H7 (cell line): ENCODE data around the gene CCDC66. TPM values are rescaled to one million over a fixed set of nuclear protein-coding genes. Genes with fewer than 3 reads are reported as not detected.

Experiments used
- DNase-seq: peaks from one replicate; pipeline ENCODE4 v3.0.0; 2012
- H3K27me3 ChIP-seq: 2 replicates; pipeline ENCODE4 v1.6.0; 2011; ENCODE audit warnings: mild to moderate bottlenecking, low read length; ENCODE audit not compliant: control insufficient read depth, insufficient read depth
- H3K36me3 ChIP-seq: replicated peaks from 2 replicates; pipeline ENCODE4 v1.5.1; 2011; ENCODE audit warnings: low read length; ENCODE audit not compliant: control insufficient read depth, insufficient read depth
- H3K4me3 ChIP-seq: 2 replicates; pipeline ENCODE4 v1.5.1; 2011; ENCODE audit warnings: low read depth, mild to moderate bottlenecking, control low read depth, low read length, moderate library complexity; ENCODE audit not compliant: insufficient read depth
- total RNA-seq: library from RNA; depleted of rRNA; stranded (reverse); fragments of >200 nt; shearing (Covaris generic); gene quantifications from 2 replicates; pipeline ENCODE4 v1.2.3, GENCODE V29; 2014; rRNA removed

CCDC66 gene
- total RNA-seq, 1 experiment from 2014 or later = 13.2 TPM

DNA sequence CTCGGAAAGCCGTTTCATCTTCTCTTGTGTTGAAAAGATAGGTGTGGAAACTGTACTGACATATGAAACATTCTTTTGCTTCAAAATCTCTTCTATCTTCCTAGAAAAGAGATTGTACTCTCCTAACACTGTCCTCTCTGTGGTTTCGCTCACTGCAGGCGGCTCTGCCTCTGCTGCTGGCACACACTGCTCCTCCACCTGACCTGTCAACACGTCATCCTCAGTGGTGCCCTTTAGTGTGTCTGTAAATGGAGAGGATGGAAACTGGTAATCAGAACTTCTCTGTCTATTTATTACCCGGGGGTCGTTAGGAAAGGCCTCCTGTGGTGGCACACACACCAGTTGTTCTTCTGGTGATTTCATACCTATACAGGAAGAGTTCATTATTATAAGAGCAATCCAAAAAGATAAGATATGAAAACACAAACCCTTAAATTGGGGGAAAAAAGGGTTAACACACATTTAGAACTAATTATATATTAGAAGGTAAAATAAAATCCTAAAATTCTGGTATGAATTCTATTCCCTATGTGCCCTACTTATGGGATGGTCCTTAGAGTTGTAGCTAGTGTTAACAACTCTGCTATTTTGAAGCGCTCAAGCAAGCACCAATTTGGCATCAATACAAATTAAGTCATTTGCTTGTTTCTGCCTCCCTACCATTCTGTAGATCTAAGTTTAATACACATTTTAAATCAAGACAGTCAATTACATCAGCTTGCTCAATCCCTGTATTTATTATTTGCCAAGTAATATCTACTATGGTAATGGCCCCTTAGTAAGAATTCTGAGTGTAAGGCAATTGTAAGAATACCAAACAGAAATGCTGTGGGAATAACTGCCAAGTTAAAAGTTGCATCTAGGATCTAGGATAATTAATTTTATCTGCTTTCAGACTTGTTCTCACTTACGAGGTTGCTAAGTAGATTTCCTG, 76.9 kb downstream of the CCDC66 start:
- Histone ChIP-seq H3K4me3 (no peak overlapping the region), H3K27me3 (no peaks in the 10 kb centered on the region), H3K36me3 (peaks cover 6% of the 10 kb centered on the region)
- no peak for DNase-seq

DNA sequence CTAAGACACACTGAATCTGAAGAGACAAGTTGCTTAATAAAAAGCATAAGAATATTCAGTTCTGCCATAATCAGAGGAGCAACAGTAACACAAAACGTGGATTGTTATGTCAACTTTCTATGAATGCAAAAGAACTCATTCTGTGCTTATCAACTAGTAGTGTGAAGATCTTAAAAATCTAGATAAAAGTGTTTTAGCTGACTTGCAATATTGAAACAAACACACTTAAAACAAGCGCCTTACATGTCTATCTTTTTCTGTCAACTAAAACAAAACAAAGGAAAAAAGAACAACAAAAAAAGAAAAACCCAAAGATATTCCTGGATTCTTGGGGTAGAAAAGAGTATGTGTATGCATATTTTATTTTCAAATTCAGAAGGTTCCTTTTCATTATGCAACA, 88.4 kb downstream of the CCDC66 start:
- H3K27me3 ChIP-seq = no peaks in the 10 kb centered on the region
- no peak for DNase-seq
- H3K4me3 ChIP-seq = no peak overlapping the region
- peaks cover 9% of the 10 kb centered on the region for H3K36me3 ChIP-seq

DNA sequence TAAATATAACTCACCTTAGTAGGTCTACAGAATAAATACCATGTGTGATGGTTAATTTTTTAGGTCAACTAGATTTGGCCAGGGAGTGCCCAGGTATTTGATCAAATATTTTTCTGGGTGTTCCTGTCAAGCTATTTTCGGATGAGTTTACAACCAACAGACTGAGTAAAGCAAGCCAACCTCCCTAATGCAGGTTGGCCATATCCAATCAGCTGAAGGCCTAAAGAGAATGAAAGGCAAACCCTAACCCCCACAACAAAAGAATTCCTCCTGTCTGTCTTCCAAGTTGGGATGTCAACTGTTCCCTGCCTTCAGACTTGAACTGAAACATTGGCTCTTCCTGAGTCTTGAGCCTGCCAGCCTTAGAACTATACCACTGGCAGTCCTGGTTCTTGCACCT, 97.5 kb downstream of the CCDC66 start:
- H3K27me3 ChIP-seq = no peaks in the 10 kb centered on the region
- H3K36me3 ChIP-seq = peaks cover 5% of the 10 kb centered on the region
- DNase-seq = peak; percentile 6
- no peak overlapping the region for H3K4me3 ChIP-seq

DNA sequence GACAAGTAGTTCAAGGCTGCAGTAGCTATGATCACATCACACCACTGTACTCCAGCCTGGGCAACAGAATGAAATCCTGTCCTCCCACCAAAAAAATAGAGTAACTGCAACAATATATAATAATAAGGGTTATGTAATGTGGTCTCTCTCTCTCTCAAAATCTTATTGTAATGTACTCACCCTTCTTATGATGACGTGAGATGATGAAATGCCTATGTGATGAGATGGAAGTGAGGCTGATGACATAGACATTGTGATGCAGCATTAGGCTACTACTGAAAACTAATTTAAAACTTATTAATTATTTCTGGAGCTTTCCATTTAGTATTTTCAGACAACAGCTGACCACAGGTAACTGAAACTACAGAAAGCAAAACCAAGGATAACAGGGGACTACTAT, 98.7 kb downstream of the CCDC66 start:
- H3K36me3 ChIP-seq = peaks cover 5% of the 10 kb centered on the region
- no peak overlapping the region for H3K4me3 ChIP-seq
- DNase-seq = no peak
- H3K27me3 ChIP-seq = no peaks in the 10 kb centered on the region

DNA sequence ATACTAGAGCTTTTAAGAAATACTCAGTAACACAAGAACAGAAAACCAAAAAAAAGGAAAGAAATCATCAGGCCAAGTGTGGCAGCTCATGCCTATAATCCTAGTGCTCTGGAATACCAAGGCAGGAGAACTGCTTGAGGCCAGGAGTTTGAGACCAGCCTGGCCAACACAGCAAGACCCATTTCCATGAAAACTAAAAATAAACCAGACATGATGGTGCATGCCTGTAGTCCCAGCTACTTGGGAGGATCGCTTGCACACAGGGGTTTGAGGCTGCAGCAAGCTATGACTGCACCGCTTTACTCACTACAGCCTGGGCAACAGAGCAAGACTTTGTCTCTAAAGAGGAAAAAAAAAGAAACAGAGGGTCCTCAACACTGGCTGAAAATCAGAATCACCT, 107.8 kb downstream of the CCDC66 start:
- H3K27me3 ChIP-seq = no peaks in the 10 kb centered on the region
- DNase-seq = no peak
- peaks cover 5% of the 10 kb centered on the region; the same call in 1 of the 2 replicates for H3K36me3 ChIP-seq
- H3K4me3 ChIP-seq = no peak overlapping the region

DNA sequence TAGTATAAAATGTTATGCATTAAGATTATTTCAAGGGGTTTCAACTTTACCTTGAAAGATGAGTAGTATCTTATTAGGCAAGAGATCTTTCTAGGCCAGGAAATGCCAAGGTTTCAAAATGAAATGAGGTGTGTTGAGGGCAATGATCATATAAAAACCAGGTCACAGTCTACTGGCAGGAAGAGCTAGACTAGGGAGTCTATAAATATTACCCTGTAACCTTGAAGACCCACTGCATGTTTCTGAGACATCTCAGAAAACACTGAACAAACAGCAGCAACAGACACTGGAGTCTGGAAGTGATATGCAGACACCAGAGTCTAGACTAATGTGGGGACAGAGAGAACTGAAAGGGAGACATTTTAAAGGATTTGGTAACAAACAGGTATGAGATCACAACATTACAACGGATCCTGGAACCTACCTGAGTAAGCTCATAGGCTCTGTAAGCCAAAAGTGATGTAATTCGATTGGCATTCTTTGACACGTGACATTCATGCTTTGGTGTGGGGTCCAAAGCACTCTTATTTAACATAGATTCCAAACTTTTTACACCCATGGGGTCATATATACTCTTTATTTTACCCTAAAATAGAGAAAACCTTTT, 111.1 kb downstream of the CCDC66 start:
- Histone ChIP-seq H3K4me3 (no peak overlapping the region), H3K27me3 (no peaks in the 10 kb centered on the region), H3K36me3 (peaks cover 5% of the 10 kb centered on the region)
- DNase-seq = no peak

Other genes starting within 250 kb of the CCDC66 start
- 2.4 and 7.9 TPM in 2 replicates for gene ERC2, start 88.7 kb upstream of the CCDC66 start, total RNA-seq
- gene TASOR, start 126.1 kb downstream of the CCDC66 start, total RNA-seq = 39.6 and 45.8 TPM in 2 replicates
- 3.6 and 3.8 TPM in 2 replicates for gene ARHGEF3, start 244.8 kb downstream of the CCDC66 start, total RNA-seq